A673 (cell line): ENCODE data around the gene TSHZ2. TPM values are rescaled to one million over a fixed set of nuclear protein-coding genes. Genes with fewer than 3 reads are reported as not detected.

Experiments
- BruUV-seq: library from RNA; stranded (reverse); fragments of 400-500 nt; replicated peaks from 2 replicates; lab custom pipeline; 2021; lab: Mats Ljungman, UMichigan
- CTCF ChIA-PET: fragments of 300-600 bp; sonication (Branson Sonifier 250); formaldehyde crosslinking; loops from one replicate; lab custom pipeline; 2022; ENCODE audit warnings: antibody characterized with exemption; lab: Charles Lee
- POLR2A ChIA-PET: fragments of 300-600 bp; sonication (Branson Sonifier 250); formaldehyde crosslinking; loops from one replicate; lab custom pipeline; 2022; ENCODE audit warnings: antibody characterized with exemption; ENCODE audit not compliant: low non-redundant PET; lab: Charles Lee
- DNase-seq: peaks from one replicate; pipeline ENCODE4 v3.0.0-alpha.2; 2015; ENCODE audit warnings: low spot score
- H3K27ac ChIP-seq: fragments of 200-600 bp; sonication (generic); 2 replicates; pipeline ENCODE4 v1.5.1; 2016; ENCODE audit warnings: mixed run types, low read depth, mild to moderate bottlenecking, mixed read lengths, antibody characterized with exemption, low read length; ENCODE audit not compliant: poor library complexity, severe bottlenecking
- H3K27me3 ChIP-seq: fragments of 200-600 bp; sonication (generic); replicated peaks from 2 replicates; pipeline ENCODE4 v1.6.1; 2017; ENCODE audit warnings: mixed run types, low read depth, mild to moderate bottlenecking, mixed read lengths, antibody characterized with exemption, low read length; ENCODE audit not compliant: insufficient read depth, poor library complexity
- H3K36me3 ChIP-seq: fragments of 200-600 bp; sonication (generic); 2 replicates; pipeline ENCODE4 v1.6.1; 2016; ENCODE audit warnings: mixed run types, mild to moderate bottlenecking, mixed read lengths, antibody characterized with exemption, low read length; ENCODE audit not compliant: insufficient read depth, poor library complexity, severe bottlenecking
- H3K4me1 ChIP-seq: fragments of 200-600 bp; sonication (generic); 2 replicates; pipeline ENCODE4 v1.6.1; 2017; ENCODE audit warnings: mixed run types, mild to moderate bottlenecking, mixed read lengths, antibody characterized with exemption, low read length; ENCODE audit not compliant: insufficient read depth, poor library complexity, severe bottlenecking
- H3K4me3 ChIP-seq: fragments of 200-600 bp; sonication (generic); 2 replicates; pipeline ENCODE4 v1.5.1; 2016; ENCODE audit warnings: low read depth, mixed run types, mild to moderate bottlenecking, mixed read lengths, low read length; ENCODE audit not compliant: poor library complexity, severe bottlenecking
- H3K9me3 ChIP-seq: fragments of 200-600 bp; sonication (generic); 2 replicates; pipeline ENCODE4 v1.6.1; 2016; ENCODE audit warnings: mixed run types, low read depth, mild to moderate bottlenecking, mixed read lengths, antibody characterized with exemption, low read length; ENCODE audit not compliant: poor library complexity, severe bottlenecking
- EZH2 ChIP-seq: fragments of 200-600 bp; sonication (generic); IDR thresholded peaks from 2 replicates; pipeline ENCODE4 v1.6.1; 2017; ENCODE audit warnings: borderline replicate concordance, low read depth, mild to moderate bottlenecking, mixed read lengths, antibody characterized with exemption, low read length; ENCODE audit not compliant: poor library complexity, severe bottlenecking
- intact Hi-C: fragments of 100-400 bp; cut with micrococcal nuclease; formaldehyde crosslinking; loops from one replicate; pipeline ENCODE4 v1.10.0; 2022; ENCODE audit not compliant: unreplicated experiment
- total RNA-seq: library from RNA; stranded (reverse); gene quantifications from 2 replicates; pipeline ENCODE4 v1.2.3, GENCODE V29; 2021
- TF ChIP-seq, protein P1 (sequence below): fragments of 300-800, 200-600 bp; sonication (generic); conservative IDR thresholded peaks from 2 replicates; pipeline ENCODE4 v1.5.1; 2017; ENCODE audit warnings: low read depth, mild to moderate bottlenecking, antibody characterized with exemption, low read length, moderate library complexity, mixed read lengths

Gene TSHZ2
- total RNA-seq, 1 experiment from 2014 or later, result 4.1 TPM

DNA sequence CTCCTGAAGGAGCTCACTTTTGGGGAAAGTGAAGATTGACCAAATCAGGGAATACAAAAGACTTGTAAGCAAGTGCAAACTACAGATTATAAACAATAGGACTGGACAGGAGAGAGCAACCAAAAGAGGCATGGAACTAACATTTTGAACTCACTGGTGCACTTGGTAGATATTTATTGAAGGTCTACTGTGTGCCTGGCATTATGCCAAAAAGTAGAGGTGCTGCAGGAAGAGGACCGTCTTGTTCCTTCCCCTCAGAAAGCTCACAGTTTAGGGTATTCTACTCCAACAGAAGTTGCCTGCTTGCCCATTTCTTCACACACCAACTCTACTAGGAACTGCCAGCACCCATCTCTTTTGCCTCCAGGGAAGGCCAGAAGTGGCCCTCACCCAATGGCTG lies 10.0 kb upstream of the TSHZ2 start:
- CTCF ChIA-PET, result no interaction called here
- H3K9me3 ChIP-seq, result no peaks in the 10 kb centered on the region
- intact Hi-C loops, result no loop called here
- BruUV-seq, result no TSS peak
- POLR2A ChIA-PET, result no interaction called here
- H3K36me3 ChIP-seq, result no peaks in the 10 kb centered on the region
- H3K4me1 ChIP-seq, result peaks cover 29% of the 10 kb centered on the region
- H3K4me3 ChIP-seq, result no peak overlapping the region
- H3K27ac ChIP-seq, result no peak overlapping the region
- DNase-seq, result no peak
- no peak for TF ChIP-seq EZH2
- TF ChIP-seq, protein P1, sequence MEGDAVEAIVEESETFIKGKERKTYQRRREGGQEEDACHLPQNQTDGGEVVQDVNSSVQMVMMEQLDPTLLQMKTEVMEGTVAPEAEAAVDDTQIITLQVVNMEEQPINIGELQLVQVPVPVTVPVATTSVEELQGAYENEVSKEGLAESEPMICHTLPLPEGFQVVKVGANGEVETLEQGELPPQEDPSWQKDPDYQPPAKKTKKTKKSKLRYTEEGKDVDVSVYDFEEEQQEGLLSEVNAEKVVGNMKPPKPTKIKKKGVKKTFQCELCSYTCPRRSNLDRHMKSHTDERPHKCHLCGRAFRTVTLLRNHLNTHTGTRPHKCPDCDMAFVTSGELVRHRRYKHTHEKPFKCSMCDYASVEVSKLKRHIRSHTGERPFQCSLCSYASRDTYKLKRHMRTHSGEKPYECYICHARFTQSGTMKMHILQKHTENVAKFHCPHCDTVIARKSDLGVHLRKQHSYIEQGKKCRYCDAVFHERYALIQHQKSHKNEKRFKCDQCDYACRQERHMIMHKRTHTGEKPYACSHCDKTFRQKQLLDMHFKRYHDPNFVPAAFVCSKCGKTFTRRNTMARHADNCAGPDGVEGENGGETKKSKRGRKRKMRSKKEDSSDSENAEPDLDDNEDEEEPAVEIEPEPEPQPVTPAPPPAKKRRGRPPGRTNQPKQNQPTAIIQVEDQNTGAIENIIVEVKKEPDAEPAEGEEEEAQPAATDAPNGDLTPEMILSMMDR, result no peak
- no peaks in the 10 kb centered on the region for H3K27me3 ChIP-seq

DNA sequence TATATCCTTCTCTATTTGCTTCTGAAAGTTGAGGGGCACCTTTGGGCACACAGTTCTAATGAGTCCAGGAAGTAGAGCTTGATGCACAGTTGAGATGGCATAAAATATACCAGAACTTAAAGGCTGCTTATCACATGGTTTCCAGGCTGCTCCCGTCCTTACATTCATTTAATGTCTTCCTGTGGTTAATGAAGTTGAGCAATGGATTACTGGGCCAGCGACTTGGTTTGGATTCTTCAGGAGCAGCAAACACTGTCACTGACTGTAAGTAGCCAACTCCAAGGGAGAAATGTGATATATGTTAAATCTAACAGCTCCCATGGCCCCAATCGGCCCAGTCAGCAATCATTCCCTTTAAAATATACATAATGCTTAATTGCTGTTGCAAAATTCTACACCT lies 9.0 kb upstream of the TSHZ2 start:
- no peak overlapping the region for H3K4me3 ChIP-seq
- peaks cover 29% of the 10 kb centered on the region for H3K4me1 ChIP-seq
- H3K27ac ChIP-seq, result no peak overlapping the region
- no peaks in the 10 kb centered on the region for H3K36me3 ChIP-seq
- TF ChIP-seq, protein P1, result no peak
- no peak for TF ChIP-seq EZH2
- no peaks in the 10 kb centered on the region for H3K9me3 ChIP-seq
- no TSS peak for BruUV-seq
- CTCF ChIA-PET, result no interaction called here
- intact Hi-C loops, result no loop called here
- POLR2A ChIA-PET, result no interaction called here
- H3K27me3 ChIP-seq, result no peaks in the 10 kb centered on the region
- no peak for DNase-seq

DNA sequence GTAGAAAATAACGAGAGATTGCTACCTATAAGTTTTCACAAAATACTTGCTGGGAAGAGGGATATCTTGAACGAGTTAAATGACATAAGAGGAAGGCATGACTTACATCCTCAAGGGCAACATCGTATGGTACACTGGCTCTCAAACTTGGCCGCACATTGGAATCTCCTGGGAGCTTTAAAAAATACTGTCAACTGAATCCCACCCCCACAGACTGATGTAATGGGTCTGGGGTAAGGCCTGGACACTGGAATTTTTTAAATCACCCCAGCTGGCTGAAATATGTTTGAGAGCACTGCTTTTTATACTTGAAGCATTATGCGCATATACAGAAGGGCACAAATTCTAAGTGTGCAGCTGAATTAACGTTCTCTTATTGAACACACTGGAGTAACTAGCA lies 8.0 kb upstream of the TSHZ2 start:
- no peak overlapping the region for H3K4me3 ChIP-seq
- intact Hi-C loops, result no loop called here
- CTCF ChIA-PET, result no interaction called here
- TF ChIP-seq, protein P1, result no peak
- no peak for TF ChIP-seq EZH2
- H3K9me3 ChIP-seq, result no peaks in the 10 kb centered on the region
- no TSS peak for BruUV-seq
- H3K27ac ChIP-seq, result no peak overlapping the region
- no peak for DNase-seq
- no peaks in the 10 kb centered on the region for H3K36me3 ChIP-seq
- H3K4me1 ChIP-seq, result peaks cover 19% of the 10 kb centered on the region
- H3K27me3 ChIP-seq, result no peaks in the 10 kb centered on the region
- POLR2A ChIA-PET, result no interaction called here
